ENCODE data around the gene ST7L.

GRCh38 chr1:112506306-112506705 lies 112.6 kb downstream of the ST7L start:
- no peak for TF ChIP-seq POLR2AphosphoS5 (IDR thresholded peaks at IDR 0.05; ENCODE audit: insufficient read depth, low read depth, low read length)
- TF ChIP-seq EZH2 (IDR thresholded peaks at IDR 0.05; ENCODE audit: borderline replicate concordance, low read depth, low read length, severe bottlenecking), result no peak
- TF ChIP-seq POLR2A (IDR thresholded peaks at IDR 0.05; ENCODE audit: low read depth, low read length), result no peak
- TF ChIP-seq CTCF (IDR thresholded peaks at IDR 0.05; ENCODE audit: extremely low read depth in 1 of 2, insufficient read depth in 1 of 2, low read depth in 1 of 2, low read length in 2 of 2), result no peak
- TF ChIP-seq MAX (IDR thresholded peaks at IDR 0.05; ENCODE audit: insufficient read depth, insufficient read length), result no peak
- no peak for TF ChIP-seq FOS (IDR thresholded peaks at IDR 0.05; ENCODE audit: borderline replicate concordance, insufficient read depth, low read length)
- no peak for TF ChIP-seq MYC (IDR thresholded peaks at IDR 0.05; ENCODE audit: low read depth, low read length)
- no peak for TF ChIP-seq JUN (IDR thresholded peaks at IDR 0.05; ENCODE audit: borderline replicate concordance, insufficient read depth, insufficient read length, low read depth)
- no peak for TF ChIP-seq GATA2 (IDR thresholded peaks at IDR 0.05; ENCODE audit: insufficient read depth, insufficient read length, low read depth, low read length)
